Neural progenitor cell (in vitro differentiated cells): Measurements from ENCODE around the gene CDH10. TPM values are rescaled to one million over a fixed set of nuclear protein-coding genes. Genes with fewer than 3 reads are reported as not detected.

Experiments used
- DNase-seq: peaks from one replicate; pipeline ENCODE4 v3.0.0-alpha.2; 2016; ENCODE audit warnings: low spot score
- H2AFZ ChIP-seq: fragments of 200-600 bp; sonication (generic); replicated peaks from 2 replicates; pipeline ENCODE4 v1.6.1; 2016; ENCODE audit warnings: antibody characterized with exemption
- H3F3A ChIP-seq: fragments of 200-600 bp; sonication (generic); 2 replicates; pipeline ENCODE4 v1.6.1; 2016; ENCODE audit warnings: antibody characterized with exemption, low read depth
- H3K27ac ChIP-seq: fragments of 200-600 bp; sonication (generic); 2 replicates; pipeline ENCODE4 v1.5.1; 2016; ENCODE audit warnings: mild to moderate bottlenecking
- H3K27me3 ChIP-seq: fragments of 200-600 bp; sonication (generic); 2 replicates; pipeline ENCODE4 v1.6.1; 2016; ENCODE audit warnings: mild to moderate bottlenecking, moderate library complexity
- H3K36me3 ChIP-seq: fragments of 200-600 bp; sonication (generic); 2 replicates; pipeline ENCODE4 v1.5.1; 2016
- H3K4me1 ChIP-seq: fragments of 200-600 bp; sonication (generic); 2 replicates; pipeline ENCODE4 v1.6.1; 2016; ENCODE audit warnings: mixed run types
- H3K4me2 ChIP-seq: fragments of 200-600 bp; sonication (generic); 2 replicates; pipeline ENCODE4 v1.6.1; 2016
- H3K4me3 ChIP-seq: fragments of 200-600 bp; sonication (generic); 2 replicates; pipeline ENCODE4 v1.5.1; 2016
- H3K79me2 ChIP-seq: fragments of 200-600 bp; sonication (generic); 2 replicates; pipeline ENCODE4 v1.6.1; 2016; ENCODE audit warnings: low read depth
- H3K9ac ChIP-seq: fragments of 200-600 bp; sonication (generic); 2 replicates; pipeline ENCODE4 v1.6.1; 2016
- H3K9me3 ChIP-seq: fragments of 200-600 bp; sonication (generic); 2 replicates; pipeline ENCODE4 v1.5.1; 2016; ENCODE audit warnings: low read depth
- H4K20me1 ChIP-seq: fragments of 200-600 bp; sonication (generic); 2 replicates; pipeline ENCODE4 v1.6.1; 2016; ENCODE audit warnings: low read depth
- H3K27ac Mint-ChIP-seq: 3 replicates; pipeline ENCODE4 v1.8.0; 2021; ENCODE audit warnings: mixed read lengths
- H3K27me3 Mint-ChIP-seq: 2 replicates; pipeline ENCODE4 v1.8.0; 2022; ENCODE audit warnings: low read depth, mild to moderate bottlenecking, inconsistent platforms, moderate library complexity, mixed read lengths; ENCODE audit not compliant: insufficient read depth
- H3K36me3 Mint-ChIP-seq: 3 replicates; pipeline ENCODE4 v1.8.0; 2021; ENCODE audit warnings: mixed read lengths
- H3K4me1 Mint-ChIP-seq: 3 replicates; pipeline ENCODE4 v1.8.0; 2021; ENCODE audit warnings: mixed read lengths
- H3K4me3 Mint-ChIP-seq: 3 replicates; pipeline ENCODE4 v1.8.0; 2021; ENCODE audit warnings: mild to moderate bottlenecking, moderate library complexity, mixed read lengths
- H3K9me3 Mint-ChIP-seq: 3 replicates; pipeline ENCODE4 v1.8.0; 2020; ENCODE audit warnings: mixed read lengths
- EZH2 ChIP-seq: fragments of 200-600 bp; sonication (generic); IDR thresholded peaks from 2 replicates; pipeline ENCODE4 v1.6.1; 2017; ENCODE audit warnings: antibody characterized with exemption, mild to moderate bottlenecking, moderate library complexity
- EZH2phosphoT487 ChIP-seq: fragments of 200-600 bp; sonication (generic); IDR thresholded peaks from 2 replicates; pipeline ENCODE4 v1.6.1; 2017; ENCODE audit warnings: antibody characterized with exemption
- total RNA-seq: library from RNA; depleted of rRNA; stranded (reverse); fragments of >200 nt; gene quantifications from 2 replicates; pipeline ENCODE4 v1.2.3, GENCODE V29; 2015; ENCODE audit warnings: low replicate concordance
- TF ChIP-seq, protein P1 (sequence below): fragments of 200-600 bp; sonication (generic); IDR thresholded peaks from 2 replicates; pipeline ENCODE4 v1.5.1; 2017; ENCODE audit warnings: antibody characterized with exemption, mild to moderate bottlenecking

The CDH10 gene
- total RNA-seq, 1 donor from 2014 or later, result 0.19 TPM

DNA sequence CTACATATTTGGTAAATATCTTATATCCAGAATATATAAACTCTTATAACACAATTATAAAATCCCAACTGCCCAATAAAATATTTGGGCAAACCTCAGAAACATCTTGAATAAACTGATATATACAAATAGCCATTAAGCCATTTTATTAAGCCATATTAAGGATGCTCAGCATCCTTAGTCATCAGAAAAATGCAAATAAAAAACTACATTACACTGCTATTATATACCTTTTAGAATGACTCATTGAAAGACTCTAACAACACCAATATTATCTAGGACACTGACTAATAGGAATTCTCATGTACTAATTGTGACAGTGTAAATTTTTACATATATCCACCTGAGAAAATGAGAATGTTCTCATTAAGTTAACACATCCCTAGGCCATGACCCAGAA is 77.8 kb downstream of the CDH10 start:
- Histone ChIP-seq H3K4me3 (no peak overlapping the region), H4K20me1 (no peaks in the 10 kb centered on the region), H3K4me2 (no peak overlapping the region), H3K9ac (no peak overlapping the region), H3K36me3 (no peaks in the 10 kb centered on the region), H3F3A (no peaks in the 10 kb centered on the region), H2AFZ (no peak overlapping the region), H3K79me2 (no peaks in the 10 kb centered on the region), H3K27ac (no peak overlapping the region), H3K4me1 (no peaks in the 10 kb centered on the region), H3K27me3 (no peaks in the 10 kb centered on the region), H3K9me3 (no peaks in the 10 kb centered on the region)
- Mint-ChIP-seq H3K36me3 (peaks cover 18% of the 10 kb centered on the region), H3K27me3 (no peaks in the 10 kb centered on the region), H3K4me1 (peaks cover 5% of the 10 kb centered on the region), H3K4me3 (no peak overlapping the region), H3K27ac (no peak overlapping the region), H3K9me3 (peaks cover 3% of the 10 kb centered on the region)
- TF ChIP-seq, protein P1, sequence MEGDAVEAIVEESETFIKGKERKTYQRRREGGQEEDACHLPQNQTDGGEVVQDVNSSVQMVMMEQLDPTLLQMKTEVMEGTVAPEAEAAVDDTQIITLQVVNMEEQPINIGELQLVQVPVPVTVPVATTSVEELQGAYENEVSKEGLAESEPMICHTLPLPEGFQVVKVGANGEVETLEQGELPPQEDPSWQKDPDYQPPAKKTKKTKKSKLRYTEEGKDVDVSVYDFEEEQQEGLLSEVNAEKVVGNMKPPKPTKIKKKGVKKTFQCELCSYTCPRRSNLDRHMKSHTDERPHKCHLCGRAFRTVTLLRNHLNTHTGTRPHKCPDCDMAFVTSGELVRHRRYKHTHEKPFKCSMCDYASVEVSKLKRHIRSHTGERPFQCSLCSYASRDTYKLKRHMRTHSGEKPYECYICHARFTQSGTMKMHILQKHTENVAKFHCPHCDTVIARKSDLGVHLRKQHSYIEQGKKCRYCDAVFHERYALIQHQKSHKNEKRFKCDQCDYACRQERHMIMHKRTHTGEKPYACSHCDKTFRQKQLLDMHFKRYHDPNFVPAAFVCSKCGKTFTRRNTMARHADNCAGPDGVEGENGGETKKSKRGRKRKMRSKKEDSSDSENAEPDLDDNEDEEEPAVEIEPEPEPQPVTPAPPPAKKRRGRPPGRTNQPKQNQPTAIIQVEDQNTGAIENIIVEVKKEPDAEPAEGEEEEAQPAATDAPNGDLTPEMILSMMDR, result no peak
- TF ChIP-seq EZH2, result no peak
- TF ChIP-seq EZH2phosphoT487, result no peak
- no peak for DNase-seq

DNA sequence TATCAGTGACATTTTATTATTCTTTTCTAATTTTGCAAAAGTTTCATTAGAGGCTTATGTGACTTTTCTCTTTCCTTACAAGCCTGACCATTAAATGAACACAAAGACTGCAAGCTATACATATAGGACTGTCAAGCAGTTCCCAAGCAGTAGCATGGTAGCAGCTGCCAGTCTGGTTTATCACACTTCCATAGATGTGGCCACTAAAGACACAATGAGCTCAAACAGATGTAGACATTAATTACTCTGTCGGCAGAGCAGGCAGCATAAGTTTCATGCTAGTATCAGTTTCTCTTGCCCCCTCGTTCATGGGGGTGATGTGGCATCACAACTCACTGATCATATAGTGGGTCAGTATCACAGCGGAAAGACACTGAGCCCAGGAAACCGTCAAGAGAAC is 89.5 kb downstream of the CDH10 start:
- H3K9me3 Mint-ChIP-seq, result no peaks in the 10 kb centered on the region
- no peaks in the 10 kb centered on the region for H3K36me3 ChIP-seq
- no peak overlapping the region for H3K9ac ChIP-seq
- H3K27ac Mint-ChIP-seq, result no peak overlapping the region
- no peaks in the 10 kb centered on the region for H3K79me2 ChIP-seq
- H3K27me3 Mint-ChIP-seq, result peaks cover 3% of the 10 kb centered on the region
- TF ChIP-seq EZH2phosphoT487, result no peak
- TF ChIP-seq EZH2, result no peak
- TF ChIP-seq, protein P1, result no peak
- no peak overlapping the region for H3K27ac ChIP-seq
- no peak overlapping the region for H2AFZ ChIP-seq
- no peak overlapping the region for H3K4me2 ChIP-seq
- H3K4me3 ChIP-seq, result no peak overlapping the region
- H4K20me1 ChIP-seq, result no peaks in the 10 kb centered on the region
- no peak overlapping the region for H3K4me3 Mint-ChIP-seq
- H3K4me1 Mint-ChIP-seq, result peaks cover 22% of the 10 kb centered on the region
- H3K9me3 ChIP-seq, result no peaks in the 10 kb centered on the region
- H3K36me3 Mint-ChIP-seq, result no peaks in the 10 kb centered on the region
- no peaks in the 10 kb centered on the region for H3K27me3 ChIP-seq
- no peaks in the 10 kb centered on the region for H3F3A ChIP-seq
- DNase-seq, result no peak
- H3K4me1 ChIP-seq, result no peaks in the 10 kb centered on the region

DNA sequence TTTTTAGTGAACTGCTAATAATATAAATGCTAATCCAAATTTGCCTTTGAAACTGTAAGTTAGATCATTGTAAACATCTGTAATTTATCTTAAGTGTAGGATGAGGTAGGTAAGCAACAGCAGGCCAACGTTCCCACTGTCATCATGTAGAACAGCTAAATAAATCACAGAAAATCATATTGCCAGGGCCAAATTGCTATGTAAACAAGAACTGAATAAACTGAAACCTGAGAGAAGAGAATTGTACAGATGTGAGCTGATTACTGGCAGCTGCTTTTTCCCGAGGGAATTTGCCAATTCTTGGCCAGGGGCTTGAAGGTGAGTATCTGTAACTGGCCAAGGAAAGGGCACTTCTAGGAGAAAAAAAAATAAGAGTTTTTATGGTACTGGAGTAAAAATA is 97.6 kb downstream of the CDH10 start:
- H3K4me3 Mint-ChIP-seq, result no peak overlapping the region
- no peak for DNase-seq
- Histone ChIP-seq H3F3A (no peaks in the 10 kb centered on the region), H3K27me3 (no peaks in the 10 kb centered on the region), H4K20me1 (no peaks in the 10 kb centered on the region), H3K79me2 (no peaks in the 10 kb centered on the region), H3K4me1 (no peaks in the 10 kb centered on the region), H3K9ac (no peak overlapping the region), H3K27ac (no peak overlapping the region), H3K9me3 (no peaks in the 10 kb centered on the region), H3K36me3 (no peaks in the 10 kb centered on the region), H2AFZ (no peak overlapping the region), H3K4me3 (no peak overlapping the region), H3K4me2 (no peak overlapping the region)
- peaks cover 13% of the 10 kb centered on the region for H3K36me3 Mint-ChIP-seq
- TF ChIP-seq EZH2phosphoT487, result no peak
- TF ChIP-seq EZH2, result no peak
- TF ChIP-seq, protein P1, result no peak
- peaks cover 3% of the 10 kb centered on the region for H3K27me3 Mint-ChIP-seq
- H3K4me1 Mint-ChIP-seq, result no peaks in the 10 kb centered on the region
- H3K27ac Mint-ChIP-seq, result no peak overlapping the region
- H3K9me3 Mint-ChIP-seq, result peaks cover 2% of the 10 kb centered on the region
